K562 (cell line): Measurements from ENCODE around the gene FIGNL1. TPM values are rescaled to one million over a fixed set of nuclear protein-coding genes. Genes with fewer than 3 reads are reported as not detected.

Experiments
- ATAC-seq: fragments of 200-7000 bp; cut with Tn5 transposase; 3 replicates; pipeline ENCODE4 v1.9.1; 2020; ENCODE audit warnings: moderate library complexity
- BruUV-seq: library from RNA; stranded (reverse); fragments of 400-500 nt; replicated peaks from 2 replicates; lab custom pipeline; 2021; lab: Mats Ljungman, UMichigan
- CTCF ChIA-PET: fragments of 300-600 bp; formaldehyde crosslinking; extraction: SDS; loops from one replicate; lab custom pipeline; 2021; ENCODE audit warnings: low intra/inter-chr PET ratio; lab: Yijun Ruan, JAX
- POLR2A ChIA-PET: fragments of 300-600, 350-650 bp; sonication (Branson Sonifier 250); formaldehyde crosslinking; extraction: SDS; loops from one replicate; lab custom pipeline; 2021; ENCODE audit warnings: antibody characterized with exemption, inconsistent platforms; lab: Yijun Ruan, JAX
- DNase-seq, 4 experiments: peaks; one replicate each; pipeline versions ENCODE4 v3.0.0 to v3.0.0-alpha.2; 2011 to 2018; ENCODE audit warnings: low spot score in 3 of 4, mixed read lengths in 3 of 4; ENCODE audit errors: extremely low read depth in 1 of 4
- FAIRE-seq: peaks from 2 replicates; lab custom pipeline; 2011; peaks lifted over from hg19 to GRCh38; lab: Jason Lieb, UNC
- H2AFZ ChIP-seq: 2 replicates; pipeline ENCODE4 v1.6.0; 2011; ENCODE audit warnings: low read depth, low read length, control low read depth, inconsistent platforms
- H3K27ac ChIP-seq: fragments of 200-600 bp; 3 replicates; pipeline ENCODE4 v1.8.0; 2011; ENCODE audit warnings: low read depth, mild to moderate bottlenecking, control low read depth, inconsistent platforms, low read length, moderate library complexity, mixed read lengths; ENCODE audit errors: extremely low read depth
- H3K27me3 ChIP-seq, 2 experiments: fragments of 300-600 bp in 1 of 2; 2 replicates in 1 of 2; 3 replicates in 1 of 2; pipeline versions ENCODE4 v1.6.0 to v1.8.0; 2011; ENCODE audit warnings: inconsistent platforms in 2 of 2, low read length in 2 of 2, mild to moderate bottlenecking in 1 of 2, mixed read lengths in 1 of 2, moderate library complexity in 1 of 2; ENCODE audit not compliant: control insufficient read depth in 2 of 2, insufficient read depth in 2 of 2
- H3K36me3 ChIP-seq: fragments of 300-600 bp; 3 replicates; pipeline ENCODE4 v1.8.0; 2011; ENCODE audit warnings: mild to moderate bottlenecking, low read length, inconsistent platforms; ENCODE audit not compliant: control insufficient read depth, insufficient read depth
- H3K4me1 ChIP-seq, 2 experiments: fragments of 200-600 bp in 1 of 2; replicated peaks in 1 of 2; 2 replicates in 1 of 2; 3 replicates in 1 of 2; pipeline versions ENCODE4 v1.5.1 to v1.8.0; 2011; ENCODE audit warnings: inconsistent platforms in 2 of 2, low read length in 2 of 2, mild to moderate bottlenecking in 1 of 2, mixed read lengths in 1 of 2, moderate library complexity in 1 of 2; ENCODE audit not compliant: control insufficient read depth in 2 of 2, insufficient read depth in 2 of 2
- H3K4me2 ChIP-seq: 2 replicates; pipeline ENCODE4 v1.6.1; 2011; ENCODE audit warnings: low read length, control low read depth, inconsistent platforms, mixed read lengths; ENCODE audit not compliant: insufficient read depth
- H3K4me3 ChIP-seq: fragments of 200-600 bp; sonication (generic), shearing (Covaris generic); 2 replicates; pipeline ENCODE4 v1.5.1; 2016; ENCODE audit warnings: control low read depth, inconsistent platforms
- H3K79me2 ChIP-seq: fragments of 200-600 bp; 3 replicates; pipeline ENCODE4 v1.8.0; 2011; ENCODE audit warnings: low read length, inconsistent platforms; ENCODE audit not compliant: control insufficient read depth, insufficient read depth
- H3K9ac ChIP-seq, 2 experiments: 2 replicates each; pipeline versions ENCODE4 v1.6.0 to v1.6.1; 2011; ENCODE audit warnings: low read depth in 2 of 2, low read length in 2 of 2, control low read depth in 1 of 2, inconsistent platforms in 1 of 2, mild to moderate bottlenecking in 1 of 2, mixed read lengths in 1 of 2; ENCODE audit not compliant: insufficient read depth in 1 of 2
- H3K9me1 ChIP-seq: one replicate; pipeline ENCODE4 v1.6.0; 2011; ENCODE audit warnings: inconsistent platforms, mild to moderate bottlenecking, low read length, moderate library complexity; ENCODE audit not compliant: control insufficient read depth, insufficient read depth
- H3K9me3 ChIP-seq: replicated peaks from 2 replicates; pipeline ENCODE4 v1.5.1; 2011; ENCODE audit warnings: low read depth, low read length, inconsistent platforms; ENCODE audit not compliant: control insufficient read depth, insufficient read depth
- H4K20me1 ChIP-seq: replicated peaks from 2 replicates; pipeline ENCODE4 v1.6.1; 2011; ENCODE audit warnings: low read length, inconsistent platforms, mixed read lengths; ENCODE audit not compliant: control insufficient read depth, insufficient read depth
- BRCA1 ChIP-seq, 2 experiments: fragments of 450-650 bp in 1 of 2; sonication (generic) in 1 of 2; formaldehyde crosslinking in 1 of 2; IDR thresholded peaks; 2 replicates each; pipeline versions ENCODE4 v1.5.0 to v1.6.1; 2017 to 2020; ENCODE audit warnings: mild to moderate bottlenecking in 1 of 2, missing genetic modification reagents in 1 of 2
- CCAR2 ChIP-seq: fragments of 200-400 bp; formaldehyde crosslinking; IDR thresholded peaks from 2 replicates; pipeline ENCODE4 v1.6.1; 2017; ENCODE audit warnings: mild to moderate bottlenecking, low read depth, low read length
- CTBP1 ChIP-seq: fragments of 450-650 bp; IDR thresholded peaks from 2 replicates; pipeline ENCODE4 v1.6.1; 2016; ENCODE audit warnings: borderline replicate concordance
- FOXA3 ChIP-seq, 2 experiments: fragments of 450-650 bp in 1 of 2; sonication (generic) in 1 of 2; formaldehyde crosslinking; IDR thresholded peaks in 1 of 2; conservative IDR thresholded peaks in 1 of 2; 2 replicates each; pipeline versions ENCODE4 v1.4.0 to v1.8.0; 2020 to 2022; ENCODE audit warnings: mild to moderate bottlenecking in 2 of 2, missing genetic modification reagents in 1 of 2
- FOXK1 ChIP-seq: sonication (generic); formaldehyde crosslinking; IDR thresholded peaks from 2 replicates; pipeline ENCODE4 v1.8.0; 2022; ENCODE audit warnings: missing genetic modification reagents, mild to moderate bottlenecking, borderline replicate concordance
- KLF16 ChIP-seq: IDR thresholded peaks from 2 replicates; pipeline ENCODE4 v1.6.1; 2016; ENCODE audit warnings: antibody characterized with exemption
- MED1 ChIP-seq: sonication (generic); formaldehyde crosslinking; IDR thresholded peaks from 2 replicates; pipeline ENCODE4 v1.8.1; 2023; ENCODE audit warnings: missing genetic modification reagents, borderline replicate concordance
- SMARCE1 ChIP-seq: fragments of 450-650 bp; IDR thresholded peaks from 2 replicates; pipeline ENCODE4 v1.7.1; 2016; ENCODE audit warnings: mild to moderate bottlenecking
- TEAD2 ChIP-seq: fragments of 450-650 bp; IDR thresholded peaks from 2 replicates; pipeline ENCODE4 v1.6.1; 2016; ENCODE audit warnings: missing genetic modification characterization, control low read depth, missing compliant biosample characterization
- TGIF2 ChIP-seq: sonication (generic); formaldehyde crosslinking; IDR thresholded peaks from 2 replicates; pipeline ENCODE4 v1.8.1; 2022; ENCODE audit warnings: mild to moderate bottlenecking, missing genetic modification reagents, moderate library complexity
- WGBS: fragments of 100-300 bp; shearing (Covaris generic); methylation state at CpG from one replicate; pipeline ENCODE4 v1.1.6; 2016; ENCODE audit warnings: low coverage, mixed read lengths; ENCODE audit not compliant: insufficient coverage; ENCODE audit errors: missing lambda C conversion rate; 5-methylcytosine and 5-hydroxymethylcytosine counted together
- in situ Hi-C: fragments of 300-500 bp; cut with MboI; formaldehyde crosslinking; loops from 4 replicates; pipeline ENCODE4 v1.15.0; 2018; ENCODE audit warnings: inconsistent platforms, mixed read lengths
- intact Hi-C: fragments of 100-400 bp; cut with micrococcal nuclease; formaldehyde crosslinking; loops from 2 replicates; pipeline ENCODE4 v1.14.2; 2022
- polyA plus RNA-seq, 8 experiments: library from polyadenylated mRNA; depleted of rRNA in 4 of 8; stranded (reverse) in 5 of 8; unstranded in 3 of 8; fragments of >200 nt; fragmentation: Nextera tagmentation in 2 of 8; fragmentation: Illumina TruSeq in 1 of 8; extraction: Ambion mirVana in 2 of 8; extraction: Trizol in 1 of 8; gene quantifications; 2 replicates each; pipeline versions ENCODE4 v1.2.1 to v1.2.3, GENCODE V29; 2011 to 2014; ENCODE audit warnings: inconsistent platforms in 1 of 8, missing spikeins in 1 of 8
- total RNA-seq, 7 experiments: library from RNA; depleted of rRNA in 6 of 7; stranded (reverse); fragments of >200 nt in 6 of 7; fragmentation: Illumina TruSeq in 2 of 7; extraction: Trizol in 2 of 7; gene quantifications; 2 replicates each; pipeline versions ENCODE4 v1.2.1 to v1.2.3, GENCODE V29; 2011 to 2021; ENCODE audit warnings: low replicate concordance in 1 of 7

Gene FIGNL1
- total and polyA plus RNA-seq, 9 of the 15 experiments (the other 6 are each of a cell fraction or from before 2014, with no cell fraction given): 15.5 to 48.3 (median 27.6) TPM

DNA sequence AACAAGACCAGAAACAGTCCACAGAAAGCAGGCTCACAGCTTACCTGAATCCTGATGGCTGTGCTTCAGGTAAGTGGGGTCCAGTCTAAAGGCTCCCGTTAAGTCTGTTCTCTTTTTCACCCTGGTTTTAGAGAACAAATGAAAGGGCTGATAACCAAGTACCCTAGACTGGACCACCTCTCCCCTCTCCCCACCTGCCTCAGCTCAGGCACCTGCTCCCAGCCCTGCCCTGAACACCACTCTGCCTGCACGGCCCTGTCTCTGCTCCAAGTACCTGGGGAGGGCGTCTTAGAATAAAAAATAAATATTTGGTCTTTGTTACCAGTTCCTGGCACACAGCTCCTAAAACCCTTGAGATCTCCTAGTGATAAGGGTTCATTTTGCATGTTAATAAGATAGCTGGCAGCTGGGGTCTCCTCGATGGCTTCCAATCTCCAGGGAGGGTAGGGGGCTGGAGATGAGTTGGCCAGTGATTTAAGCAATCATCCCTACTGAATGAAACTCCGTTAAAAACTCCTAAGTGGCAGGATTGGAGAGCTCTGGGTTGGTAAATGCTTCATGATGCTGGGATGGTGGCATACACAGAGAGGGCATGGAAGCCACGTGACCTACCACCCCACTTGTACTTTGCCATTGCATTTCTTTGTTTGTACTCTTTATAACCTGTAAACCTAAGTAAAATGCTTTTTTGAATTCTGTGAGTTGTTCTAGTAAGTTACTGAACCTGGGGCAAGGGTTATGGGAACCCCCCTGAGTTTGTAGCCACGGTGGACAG, 29.8 kb upstream of the FIGNL1 start (continued):
- no peak for TF ChIP-seq TGIF2 (CRISPR knock-in tag)

DNA sequence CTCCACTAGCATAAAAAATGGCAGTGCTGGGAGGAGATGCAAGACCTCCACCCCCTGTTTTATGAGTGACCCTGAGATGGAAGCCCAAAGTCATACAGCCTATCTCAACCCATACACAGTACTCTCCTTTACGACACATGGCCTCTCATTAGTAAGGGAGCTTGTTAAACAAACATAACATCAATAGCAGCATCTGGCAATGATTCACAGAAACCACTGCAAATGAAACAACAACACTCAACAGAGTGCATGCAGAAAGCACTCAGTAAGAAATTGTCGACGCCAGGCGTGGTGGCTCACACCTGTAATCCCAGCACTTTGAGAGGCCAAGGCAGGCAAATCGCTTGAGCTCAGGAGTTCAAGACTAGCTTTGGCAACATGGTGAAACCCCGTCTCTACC, 27.5 kb upstream of the FIGNL1 start:
- no peaks in the 10 kb centered on the region for H3K9me3 ChIP-seq
- no peaks in the 10 kb centered on the region for H3K79me2 ChIP-seq
- no peaks in the 10 kb centered on the region for H3K36me3 ChIP-seq
- peaks cover 11 to 34% of the 10 kb centered on the region in 2 experiments; a peak in 4 of 5 replicates for H3K27me3 ChIP-seq
- no peaks in the 10 kb centered on the region for H3K9me1 ChIP-seq
- FAIRE-seq: no peak
- ATAC-seq: no peak
- intact Hi-C loops: no loop called here
- ChIA-PET POLR2A (no interaction called here), CTCF (no interaction called here)
- H2AFZ ChIP-seq: no peak overlapping the region
- no peak overlapping the region for H3K27ac ChIP-seq
- H3K9ac ChIP-seq: no peak overlapping the region
- H4K20me1 ChIP-seq: 0 out of 2 replicates have a peak, but pooled peaks cover 4% of the 10 kb centered on the region
- H3K4me1 ChIP-seq: no peaks in the 10 kb centered on the region
- H3K4me3 ChIP-seq: no peak overlapping the region
- 32% methylated on average over 6 of the region's 6 CpGs for WGBS
- no TSS peak for BruUV-seq
- no peak for DNase-seq
- TF ChIP-seq FOXA3 (CRISPR knock-in tag; conservative IDR thresholded peaks at IDR 0.05 in 1 of 2, IDR thresholded peaks at IDR 0.05 in 1 of 2) (no peak), FOXK1 (CRISPR knock-in tag) (no peak), CTBP1 (no peak), MED1 (CRISPR knock-in tag) (no peak), TEAD2 (tag) (no peak), BRCA1 (IDR thresholded peaks at IDR 0.05) (no peak), BRCA1 (CRISPR knock-in tag; IDR thresholded peaks at IDR 0.05) (no peak), CCAR2 (no peak), KLF16 (no peak), SMARCE1 (no peak)
- in situ Hi-C loops: no loop called here
- no peak overlapping the region for H3K4me2 ChIP-seq
